HG02588 (cell line): ENCODE results near the gene SPATA6L.
"Not testable (repeated sequence)": the region's sequence is repeated elsewhere in the genome, so short reads cannot be mapped to it uniquely, and the experiment has no call there.

Source experiments
- ATAC-seq: cut with Tn5 transposase; IDR thresholded peaks from one replicate; pipeline ENCODE4 v1.9.1; 2021; ENCODE audit warnings: mild to moderate bottlenecking, moderate library complexity; ENCODE audit not compliant: unreplicated experiment

The SPATA6L gene

GRCh38 chr9:4678679-4679267, 12.5 kb upstream of the SPATA6L start:
- ATAC-seq, result peak; percentile 4

GRCh38 chr9:4677392-4677791, 11.1 kb upstream of the SPATA6L start:
- no peak for ATAC-seq

- no peak for ATAC-seq
Measured at GRCh38 chr9:4674783-4675182, 8.5 kb upstream of the SPATA6L start.

GRCh38 chr9:4671737-4672136, 5.5 kb upstream of the SPATA6L start:
- no peak for ATAC-seq

GRCh38 chr9:4670591-4670990, 4.3 kb upstream of the SPATA6L start:
- ATAC-seq, result no peak

GRCh38 chr9:4669890-4670289, 3.6 kb upstream of the SPATA6L start:
- no peak for ATAC-seq

- no peak for ATAC-seq
Measured at GRCh38 chr9:4668604-4669003, 2.3 kb upstream of the SPATA6L start.

- ATAC-seq, result no peak
Measured at GRCh38 chr9:4667681-4668080, 1.4 kb upstream of the SPATA6L start.

GRCh38 chr9:4665357-4665756, 923 bp downstream of the SPATA6L start:
- no peak for ATAC-seq

- no peak for ATAC-seq
Measured at GRCh38 chr9:4663956-4664355, 2.3 kb downstream of the SPATA6L start.

- no peak for ATAC-seq
Measured at GRCh38 chr9:4662989-4663792, 3.1 kb downstream of the SPATA6L start.

- peak; percentile 90 for ATAC-seq
Measured at GRCh38 chr9:4662108-4662988, 3.9 kb downstream of the SPATA6L start, which contains the start of gene PLPP6. Gene PLPP6 (plus strand): TSS chr9:4662294. CDS start chr9:4662376, 82 bp downstream.

GRCh38 chr9:4661611-4662010, 4.7 kb downstream of the SPATA6L start:
- ATAC-seq, result no peak

GRCh38 chr9:4661165-4661564, 5.1 kb downstream of the SPATA6L start:
- ATAC-seq, result no peak

- ATAC-seq, result not testable (repeated sequence)
Measured at GRCh38 chr9:4660665-4661064, 5.6 kb downstream of the SPATA6L start.

- ATAC-seq, result no peak
Measured at GRCh38 chr9:4657426-4658159, 8.7 kb downstream of the SPATA6L start.

- no peak for ATAC-seq
Measured at GRCh38 chr9:4656621-4657020, 9.7 kb downstream of the SPATA6L start.

- ATAC-seq, result not testable (repeated sequence)
Measured at GRCh38 chr9:4656196-4656595, 10.1 kb downstream of the SPATA6L start.

- no peak for ATAC-seq
Measured at GRCh38 chr9:4654538-4654937, 11.7 kb downstream of the SPATA6L start.

- ATAC-seq, result no peak
Measured at GRCh38 chr9:4654084-4654483, 12.2 kb downstream of the SPATA6L start.

GRCh38 chr9:4642351-4642750, 23.9 kb downstream of the SPATA6L start:
- no peak for ATAC-seq
